ENCODE measurements around the gene MMP24OS.
"Not testable (repeated sequence)": the region's sequence is repeated elsewhere in the genome, so short reads cannot be mapped to it uniquely, and the experiment has no call there.

DNA sequence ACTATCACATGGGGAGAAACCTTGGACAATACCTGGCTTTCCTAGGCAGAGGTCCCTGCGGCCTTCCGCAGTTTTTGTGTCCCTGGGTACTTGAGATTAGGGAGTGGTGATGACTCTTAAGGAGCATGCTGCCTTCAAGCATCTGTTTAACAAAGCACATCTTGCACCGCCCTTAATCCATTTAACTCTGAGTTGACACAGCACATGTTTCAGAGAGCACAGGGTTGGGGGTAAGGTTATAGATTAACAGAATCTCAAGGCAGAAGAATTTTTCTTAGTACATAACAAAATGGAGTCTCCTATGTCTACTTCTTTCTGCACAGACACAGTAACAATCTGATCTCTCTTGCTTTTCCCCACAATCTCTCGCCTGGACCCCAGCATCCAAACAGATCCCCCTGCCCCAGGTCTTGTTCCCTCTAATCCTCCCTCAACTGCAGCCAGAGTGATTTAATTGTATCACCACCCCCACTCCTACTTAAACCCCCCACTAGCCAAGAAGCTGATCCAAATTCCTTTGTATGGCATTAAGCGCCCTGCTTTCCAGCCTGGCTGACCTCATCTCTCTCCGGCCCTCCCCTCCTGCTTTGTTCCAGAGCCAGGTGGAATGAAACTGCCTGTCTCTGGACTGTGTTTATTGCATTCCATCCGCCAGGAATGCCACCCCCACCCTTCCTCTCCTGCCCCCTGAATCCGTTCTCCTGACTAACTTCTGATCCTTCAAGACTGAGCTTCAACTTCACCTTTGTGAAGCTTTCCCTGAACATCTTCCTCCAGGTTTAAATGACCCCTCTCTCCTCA is 15.0 kb downstream of the MMP24OS start:
- TF ChIP-seq, protein P1, sequence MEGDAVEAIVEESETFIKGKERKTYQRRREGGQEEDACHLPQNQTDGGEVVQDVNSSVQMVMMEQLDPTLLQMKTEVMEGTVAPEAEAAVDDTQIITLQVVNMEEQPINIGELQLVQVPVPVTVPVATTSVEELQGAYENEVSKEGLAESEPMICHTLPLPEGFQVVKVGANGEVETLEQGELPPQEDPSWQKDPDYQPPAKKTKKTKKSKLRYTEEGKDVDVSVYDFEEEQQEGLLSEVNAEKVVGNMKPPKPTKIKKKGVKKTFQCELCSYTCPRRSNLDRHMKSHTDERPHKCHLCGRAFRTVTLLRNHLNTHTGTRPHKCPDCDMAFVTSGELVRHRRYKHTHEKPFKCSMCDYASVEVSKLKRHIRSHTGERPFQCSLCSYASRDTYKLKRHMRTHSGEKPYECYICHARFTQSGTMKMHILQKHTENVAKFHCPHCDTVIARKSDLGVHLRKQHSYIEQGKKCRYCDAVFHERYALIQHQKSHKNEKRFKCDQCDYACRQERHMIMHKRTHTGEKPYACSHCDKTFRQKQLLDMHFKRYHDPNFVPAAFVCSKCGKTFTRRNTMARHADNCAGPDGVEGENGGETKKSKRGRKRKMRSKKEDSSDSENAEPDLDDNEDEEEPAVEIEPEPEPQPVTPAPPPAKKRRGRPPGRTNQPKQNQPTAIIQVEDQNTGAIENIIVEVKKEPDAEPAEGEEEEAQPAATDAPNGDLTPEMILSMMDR (IDR thresholded peaks at IDR 0.05) = peak in 2 of 4 experiments; percentile 6 to 27
- not testable (repeated sequence) for TF ChIP-seq POLR2A (IDR thresholded peaks at IDR 0.05)
